Nephron progenitor cell (in vitro differentiated cells): ENCODE data around the gene ACIN1.

ENCODE experiments used
- DNase-seq: peaks from one replicate; pipeline ENCODE4 v3.0.0; 2021
- H3K27ac Mint-ChIP-seq: 2 replicates; pipeline ENCODE4 v1.8.0; 2021; ENCODE audit warnings: mild to moderate bottlenecking, moderate library complexity, mixed read lengths
- H3K27me3 Mint-ChIP-seq: 2 replicates; pipeline ENCODE4 v1.8.0; 2021; ENCODE audit warnings: mild to moderate bottlenecking, low read depth, mixed read lengths; ENCODE audit not compliant: poor library complexity
- H3K36me3 Mint-ChIP-seq: 2 replicates; pipeline ENCODE4 v1.8.0; 2021; ENCODE audit warnings: low read depth, mixed read lengths
- H3K4me1 Mint-ChIP-seq: 2 replicates; pipeline ENCODE4 v1.8.0; 2021; ENCODE audit warnings: mixed read lengths
- H3K4me3 Mint-ChIP-seq: 2 replicates; pipeline ENCODE4 v1.8.0; 2021; ENCODE audit warnings: mild to moderate bottlenecking, moderate library complexity, mixed read lengths
- H3K9me3 Mint-ChIP-seq: 2 replicates; pipeline ENCODE4 v1.8.0; 2021; ENCODE audit warnings: mild to moderate bottlenecking, moderate library complexity, mixed read lengths
- TF ChIP-seq, protein P1 (sequence below): fragments of 200-600 bp; sonication (generic); IDR thresholded peaks from 2 replicates; pipeline ENCODE4 v1.5.0; 2021; ENCODE audit warnings: antibody characterized with exemption

Gene ACIN1

GRCh38 chr14:23057757-23058653, 36.9 kb downstream of the ACIN1 start:
- no peaks in the 10 kb centered on the region for H3K9me3 Mint-ChIP-seq
- peak; percentile 95 for DNase-seq
- H3K27ac Mint-ChIP-seq, result peak overlapping the region; percentile 90
- TF ChIP-seq, protein P1, sequence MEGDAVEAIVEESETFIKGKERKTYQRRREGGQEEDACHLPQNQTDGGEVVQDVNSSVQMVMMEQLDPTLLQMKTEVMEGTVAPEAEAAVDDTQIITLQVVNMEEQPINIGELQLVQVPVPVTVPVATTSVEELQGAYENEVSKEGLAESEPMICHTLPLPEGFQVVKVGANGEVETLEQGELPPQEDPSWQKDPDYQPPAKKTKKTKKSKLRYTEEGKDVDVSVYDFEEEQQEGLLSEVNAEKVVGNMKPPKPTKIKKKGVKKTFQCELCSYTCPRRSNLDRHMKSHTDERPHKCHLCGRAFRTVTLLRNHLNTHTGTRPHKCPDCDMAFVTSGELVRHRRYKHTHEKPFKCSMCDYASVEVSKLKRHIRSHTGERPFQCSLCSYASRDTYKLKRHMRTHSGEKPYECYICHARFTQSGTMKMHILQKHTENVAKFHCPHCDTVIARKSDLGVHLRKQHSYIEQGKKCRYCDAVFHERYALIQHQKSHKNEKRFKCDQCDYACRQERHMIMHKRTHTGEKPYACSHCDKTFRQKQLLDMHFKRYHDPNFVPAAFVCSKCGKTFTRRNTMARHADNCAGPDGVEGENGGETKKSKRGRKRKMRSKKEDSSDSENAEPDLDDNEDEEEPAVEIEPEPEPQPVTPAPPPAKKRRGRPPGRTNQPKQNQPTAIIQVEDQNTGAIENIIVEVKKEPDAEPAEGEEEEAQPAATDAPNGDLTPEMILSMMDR, result peak; percentile 91
- peak overlapping the region; percentile 86 for H3K4me3 Mint-ChIP-seq
- peaks cover 67% of the 10 kb centered on the region for H3K4me1 Mint-ChIP-seq
- H3K27me3 Mint-ChIP-seq, result no peaks in the 10 kb centered on the region
- H3K36me3 Mint-ChIP-seq, result peaks cover 47% of the 10 kb centered on the region

DNA sequence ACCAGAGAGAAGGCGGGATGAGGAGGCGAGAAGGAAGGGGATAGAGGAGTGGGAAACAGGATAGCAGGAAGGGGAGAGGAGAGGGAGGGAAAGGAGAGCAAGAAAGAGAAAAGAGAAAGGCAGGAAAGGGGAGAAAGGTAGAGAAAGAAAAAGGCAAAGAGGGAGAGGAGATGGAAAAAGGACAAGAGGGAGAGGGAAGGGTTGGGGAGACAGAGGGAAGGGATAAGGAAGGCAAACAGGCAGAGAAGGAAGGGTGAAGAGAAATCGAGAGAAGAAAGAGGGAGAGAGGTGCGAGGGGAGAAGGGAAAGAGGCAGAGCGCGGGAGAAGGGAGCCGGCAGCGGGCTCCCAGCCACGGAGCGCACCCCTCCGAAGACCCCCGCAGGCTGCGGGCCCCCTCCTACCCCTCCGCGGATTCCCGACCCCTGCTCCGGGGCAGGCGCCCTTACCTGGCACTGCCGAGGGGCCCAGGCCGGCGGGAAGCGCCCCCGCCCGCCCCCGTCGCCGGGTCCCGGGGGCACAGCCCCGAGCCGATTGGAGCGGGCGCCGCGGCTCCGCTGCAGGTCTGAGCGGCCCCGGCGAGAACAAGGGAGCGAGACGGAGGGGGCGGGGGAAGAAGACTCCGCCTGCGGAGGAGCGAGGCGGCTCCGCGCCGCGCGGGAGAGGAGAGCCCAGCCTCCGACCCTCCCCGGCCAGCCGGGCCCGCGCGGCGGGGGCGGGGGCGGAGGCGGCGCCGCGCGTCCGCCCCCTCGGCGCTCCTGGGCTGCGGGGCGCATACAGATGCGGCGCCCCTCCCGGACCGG, 37.8 kb downstream of the ACIN1 start, which contains the start of gene CDH24:
Gene CDH24, minus strand, starts transcription at position 565 of the 801 bp plus-strand sequence. CDS start 1,787 bp downstream, outside the sequence.
- no peaks in the 10 kb centered on the region for H3K9me3 Mint-ChIP-seq
- H3K36me3 Mint-ChIP-seq, result peaks cover 46% of the 10 kb centered on the region
- peak within 1 kb of the TSS; percentile 90 for H3K27ac Mint-ChIP-seq
- peak; percentile 86 for DNase-seq
- H3K27me3 Mint-ChIP-seq, result no peaks in the 10 kb centered on the region
- H3K4me1 Mint-ChIP-seq, result peaks cover 70% of the 10 kb centered on the region
- TF ChIP-seq, protein P1, result no peak
- peak within 1 kb of the TSS; percentile 96 for H3K4me3 Mint-ChIP-seq

DNA sequence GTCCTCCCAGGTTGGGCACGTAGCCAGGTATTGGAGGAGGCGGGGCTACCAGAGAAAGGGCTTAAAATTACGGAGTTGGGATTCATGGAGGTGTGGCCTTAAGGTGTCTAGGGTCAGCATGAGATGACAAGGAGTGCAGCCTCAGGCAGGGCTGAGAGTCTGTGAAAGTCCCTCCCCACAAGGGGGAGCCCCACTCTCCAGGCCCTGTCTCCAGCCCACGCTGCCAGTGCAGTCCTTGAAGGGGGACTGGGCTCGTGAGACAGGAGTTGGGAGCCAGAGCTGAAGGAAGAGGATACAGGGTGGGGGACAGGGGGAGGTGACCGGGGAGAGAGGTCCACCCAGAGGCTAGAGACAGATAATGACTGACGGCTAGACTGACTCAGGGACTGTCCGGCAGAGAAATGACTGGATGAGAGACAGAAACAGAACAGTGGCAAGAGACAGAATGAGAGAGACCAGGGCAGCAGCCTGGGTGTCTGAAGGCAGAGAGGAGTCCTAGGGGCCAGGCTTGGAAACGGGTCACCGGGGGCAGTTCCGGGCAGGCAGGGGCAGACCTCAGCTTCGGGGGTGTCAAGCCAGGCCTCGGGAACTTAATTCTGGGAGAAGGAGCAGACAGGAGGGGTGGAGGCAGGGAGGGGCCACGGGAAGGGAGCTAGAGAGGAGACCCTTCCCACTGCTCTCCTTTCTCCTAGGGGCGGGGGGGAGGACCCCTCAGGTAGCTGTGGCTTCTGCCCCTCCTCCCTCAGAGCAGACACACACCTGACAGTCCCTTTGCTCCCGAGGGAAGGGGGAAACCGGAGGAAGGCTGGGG, 38.6 kb downstream of the ACIN1 start:
- Mint-ChIP-seq H3K9me3 (no peaks in the 10 kb centered on the region), H3K36me3 (peaks cover 38% of the 10 kb centered on the region)

DNA sequence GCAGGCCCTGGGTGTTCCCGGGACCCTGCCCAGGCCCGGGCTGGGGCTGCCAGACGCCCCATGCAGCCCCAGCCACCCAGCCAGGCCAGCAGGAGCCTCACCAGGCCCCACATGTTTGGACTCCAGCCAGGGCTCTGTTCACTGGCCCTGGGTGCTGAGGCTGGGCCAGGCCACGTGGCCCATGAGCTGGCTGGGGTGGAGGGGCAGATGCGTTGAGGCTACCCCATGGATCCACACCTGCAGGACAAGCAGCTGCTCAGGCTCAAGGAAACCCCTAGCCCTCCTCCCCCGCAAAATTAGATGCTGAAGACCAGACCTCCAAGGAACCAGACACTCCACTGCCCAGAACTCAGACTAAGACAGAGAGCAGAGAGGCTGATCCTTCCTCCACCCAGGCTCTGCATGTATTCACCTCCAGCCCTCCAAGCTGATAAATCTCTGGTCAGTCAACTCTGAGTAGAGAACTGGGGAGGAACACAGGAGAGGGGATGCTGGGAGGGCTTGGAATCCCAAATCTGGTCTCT, 39.3 kb downstream of the ACIN1 start:
- Mint-ChIP-seq H3K27me3 (no peaks in the 10 kb centered on the region), H3K4me3 (peak overlapping the region; percentile 96), H3K9me3 (no peaks in the 10 kb centered on the region), H3K36me3 (peaks cover 33% of the 10 kb centered on the region), H3K4me1 (peaks cover 71% of the 10 kb centered on the region), H3K27ac (peak overlapping the region; percentile 43)
- TF ChIP-seq, protein P1, result no peak
- no peak for DNase-seq

More for the DNA sequence above, 38.6 kb downstream of the ACIN1 start:
- H3K4me1 Mint-ChIP-seq, result peaks cover 75% of the 10 kb centered on the region
- TF ChIP-seq, protein P1, result peak; percentile 69
- H3K4me3 Mint-ChIP-seq, result peak overlapping the region; percentile 96
- H3K27ac Mint-ChIP-seq, result peak overlapping the region; percentile 70
- no peaks in the 10 kb centered on the region for H3K27me3 Mint-ChIP-seq
- DNase-seq, result peak; percentile 81

GRCh38 chr14:23055147-23055550, 39.8 kb downstream of the ACIN1 start:
- Mint-ChIP-seq H3K27me3 (no peaks in the 10 kb centered on the region), H3K4me1 (peaks cover 70% of the 10 kb centered on the region), H3K36me3 (peaks cover 34% of the 10 kb centered on the region), H3K27ac (no peak overlapping the region), H3K9me3 (no peaks in the 10 kb centered on the region), H3K4me3 (peak overlapping the region; percentile 66)
- TF ChIP-seq, protein P1, result no peak
- DNase-seq, result no peak
